Measurements from ENCODE around the gene ADARB2. TPM values are rescaled to one million over a fixed set of nuclear protein-coding genes. Genes with fewer than 3 reads are reported as not detected.

Gene ADARB2
- total and polyA plus RNA-seq, 4 donors, result 0.22 to 1.3 (median 0.55) TPM

GRCh38 chr10:1483246-1483645 lies 254.1 kb downstream of the ADARB2 start:
- H3K27me3 ChIP-seq (ENCODE audit: control insufficient read depth in 3 of 3, insufficient read depth in 3 of 3, low read length in 2 of 3), result peaks cover 0 to 10% (median 0%) of the 10 kb centered on the region in 3 donors
- peaks cover 0 to 16% (median 0%) of the 10 kb centered on the region in 5 donors for H3K4me1 ChIP-seq (ENCODE audit: control insufficient read depth in 5 of 5, insufficient read depth in 5 of 5, low read length in 5 of 5)
- H3K9me3 ChIP-seq (ENCODE audit: control insufficient read depth in 4 of 4, insufficient read depth in 3 of 4, low read length in 3 of 4), result no peaks in the 10 kb centered on the region
- no peak overlapping the region for H3K4me3 ChIP-seq
- WGBS, 2 donors, result 48 to 54% methylated on average over 10 of the region's 10 CpGs
- TF ChIP-seq CTCF (IDR thresholded peaks at IDR 0.05; ENCODE audit: control extremely low read depth, extremely low read depth), result no peak
- H3K9ac ChIP-seq (ENCODE audit: insufficient read depth in 1 of 2, low read length in 2 of 2), result no peak overlapping the region
- no peak overlapping the region for H3K27ac ChIP-seq (ENCODE audit: low read depth in 1 of 2, low read length in 1 of 2)
- no peak for ATAC-seq (ENCODE audit: insufficient read depth, low FRiP score)
- no peaks in the 10 kb centered on the region for H3K36me3 ChIP-seq (ENCODE audit: control insufficient read depth in 4 of 4, insufficient read depth in 4 of 4, low read length in 4 of 4)
- DNase-seq, result no peak

GRCh38 chr10:1477578-1477977 lies 259.7 kb downstream of the ADARB2 start:
- peaks cover 0 to 8% (median 0%) of the 10 kb centered on the region in 4 donors for H3K9me3 ChIP-seq (ENCODE audit: control insufficient read depth in 4 of 4, insufficient read depth in 3 of 4, low read length in 3 of 4)
- ATAC-seq (ENCODE audit: insufficient read depth, low FRiP score), result no peak
- H3K27ac ChIP-seq (ENCODE audit: low read depth in 1 of 2, low read length in 1 of 2), result no peak overlapping the region
- H3K36me3 ChIP-seq (ENCODE audit: control insufficient read depth in 4 of 4, insufficient read depth in 4 of 4, low read length in 4 of 4), result no peaks in the 10 kb centered on the region
- peaks cover 0 to 6% (median 2%) of the 10 kb centered on the region in 5 donors for H3K4me1 ChIP-seq (ENCODE audit: control insufficient read depth in 5 of 5, insufficient read depth in 5 of 5, low read length in 5 of 5)
- H3K9ac ChIP-seq (ENCODE audit: insufficient read depth in 1 of 2, low read length in 2 of 2), result no peak overlapping the region
- 90 to 96% methylated on average over 9 of the region's 9 CpGs for WGBS, 2 donors
- no peak for DNase-seq
- H3K4me3 ChIP-seq, result no peak overlapping the region
- H3K27me3 ChIP-seq (ENCODE audit: control insufficient read depth in 3 of 3, insufficient read depth in 3 of 3, low read length in 2 of 3), result peaks cover 0 to 6% (median 2%) of the 10 kb centered on the region in 3 donors
- TF ChIP-seq CTCF (IDR thresholded peaks at IDR 0.05; ENCODE audit: control extremely low read depth, extremely low read depth), result no peak

- no peak overlapping the region for H3K9ac ChIP-seq (ENCODE audit: insufficient read depth in 1 of 2, low read length in 2 of 2)
- WGBS, 2 donors, result 75 to 81% methylated on average over 13 of the region's 13 CpGs
- ATAC-seq (ENCODE audit: insufficient read depth, low FRiP score), result no peak
- no peaks in the 10 kb centered on the region for H3K36me3 ChIP-seq (ENCODE audit: control insufficient read depth in 4 of 4, insufficient read depth in 4 of 4, low read length in 4 of 4)
- no peak overlapping the region for H3K4me3 ChIP-seq
- peaks cover 0 to 6% (median 2%) of the 10 kb centered on the region in 5 donors for H3K4me1 ChIP-seq (ENCODE audit: control insufficient read depth in 5 of 5, insufficient read depth in 5 of 5, low read length in 5 of 5)
- peaks cover 0 to 10% (median 0%) of the 10 kb centered on the region in 4 donors for H3K9me3 ChIP-seq (ENCODE audit: control insufficient read depth in 4 of 4, insufficient read depth in 3 of 4, low read length in 3 of 4)
- TF ChIP-seq CTCF (IDR thresholded peaks at IDR 0.05; ENCODE audit: control extremely low read depth, extremely low read depth), result no peak
- no peak for DNase-seq
- H3K27ac ChIP-seq (ENCODE audit: low read depth in 1 of 2, low read length in 1 of 2), result no peak overlapping the region
- peaks cover 0 to 2% (median 0%) of the 10 kb centered on the region in 3 donors for H3K27me3 ChIP-seq (ENCODE audit: control insufficient read depth in 3 of 3, insufficient read depth in 3 of 3, low read length in 2 of 3)
These were observed 260.9 kb downstream of the ADARB2 start for GRCh38 chr10:1476455-1476803.
